ENCODE measurements around the gene KYAT1. TPM values are rescaled to one million over a fixed set of nuclear protein-coding genes. Genes with fewer than 3 reads are reported as not detected.
A peak's percentile ranks its signal among the peaks of the same experiment; 100 is the strongest.

The KYAT1 gene
- total and polyA plus RNA-seq, 2 donors from 2014 or later = 5.1 to 17.0 TPM

DNA sequence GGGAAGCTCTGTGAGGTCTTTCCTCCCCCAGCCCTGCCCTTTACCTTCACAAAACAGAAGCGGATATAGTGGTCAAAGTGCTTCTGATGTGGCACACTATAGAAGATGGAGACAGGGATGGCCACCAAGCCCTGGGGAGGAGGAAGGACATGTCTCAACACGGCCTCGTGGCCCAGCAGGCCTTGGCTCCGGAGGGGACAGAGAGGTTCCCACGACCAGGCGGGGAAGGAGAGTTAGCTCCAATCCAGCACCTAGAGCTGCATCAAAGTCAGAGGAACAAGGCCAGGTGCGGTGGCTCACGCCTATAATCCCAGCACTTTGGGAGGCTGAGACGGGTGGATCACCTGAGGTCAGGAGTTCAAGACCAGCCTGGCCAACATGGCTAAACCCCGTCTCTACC lies 48.1 kb downstream of the KYAT1 start:
- Histone ChIP-seq H3K27ac (ENCODE audit: low read depth in 2 of 2, low read length in 2 of 2) (no peak overlapping the region), H3K36me3 (ENCODE audit: control insufficient read depth in 2 of 3, insufficient read depth in 3 of 3, low read length in 3 of 3) (peaks cover 0 to 4% (median 0%) of the 10 kb centered on the region in 3 donors), H3K4me1 (ENCODE audit: control insufficient read depth in 2 of 3, insufficient read depth in 2 of 3, low read depth in 1 of 3, low read length in 3 of 3) (peaks cover 0 to 7% (median 3%) of the 10 kb centered on the region in 3 donors), H3K4me3 (ENCODE audit: low read length in 3 of 3) (no peak overlapping the region), H3K9me3 (ENCODE audit: control insufficient read depth in 2 of 3, insufficient read depth in 1 of 3, low read length in 3 of 3) (no peaks in the 10 kb centered on the region), H3K27me3 (ENCODE audit: control insufficient read depth, insufficient read depth, low read length) (no peaks in the 10 kb centered on the region), H3K9ac (ENCODE audit: low read length in 3 of 3) (no peak overlapping the region)
- TF ChIP-seq, protein P1, sequence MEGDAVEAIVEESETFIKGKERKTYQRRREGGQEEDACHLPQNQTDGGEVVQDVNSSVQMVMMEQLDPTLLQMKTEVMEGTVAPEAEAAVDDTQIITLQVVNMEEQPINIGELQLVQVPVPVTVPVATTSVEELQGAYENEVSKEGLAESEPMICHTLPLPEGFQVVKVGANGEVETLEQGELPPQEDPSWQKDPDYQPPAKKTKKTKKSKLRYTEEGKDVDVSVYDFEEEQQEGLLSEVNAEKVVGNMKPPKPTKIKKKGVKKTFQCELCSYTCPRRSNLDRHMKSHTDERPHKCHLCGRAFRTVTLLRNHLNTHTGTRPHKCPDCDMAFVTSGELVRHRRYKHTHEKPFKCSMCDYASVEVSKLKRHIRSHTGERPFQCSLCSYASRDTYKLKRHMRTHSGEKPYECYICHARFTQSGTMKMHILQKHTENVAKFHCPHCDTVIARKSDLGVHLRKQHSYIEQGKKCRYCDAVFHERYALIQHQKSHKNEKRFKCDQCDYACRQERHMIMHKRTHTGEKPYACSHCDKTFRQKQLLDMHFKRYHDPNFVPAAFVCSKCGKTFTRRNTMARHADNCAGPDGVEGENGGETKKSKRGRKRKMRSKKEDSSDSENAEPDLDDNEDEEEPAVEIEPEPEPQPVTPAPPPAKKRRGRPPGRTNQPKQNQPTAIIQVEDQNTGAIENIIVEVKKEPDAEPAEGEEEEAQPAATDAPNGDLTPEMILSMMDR (IDR thresholded peaks at IDR 0.05; ENCODE audit: borderline replicate concordance, extremely low read depth, insufficient read depth) = no peak
- intact Hi-C loops (cut with DNase I) = no loop called here
- FAIRE-seq (no peak), DNase-seq (peak in 1 of 5 donors; percentile 46)

DNA sequence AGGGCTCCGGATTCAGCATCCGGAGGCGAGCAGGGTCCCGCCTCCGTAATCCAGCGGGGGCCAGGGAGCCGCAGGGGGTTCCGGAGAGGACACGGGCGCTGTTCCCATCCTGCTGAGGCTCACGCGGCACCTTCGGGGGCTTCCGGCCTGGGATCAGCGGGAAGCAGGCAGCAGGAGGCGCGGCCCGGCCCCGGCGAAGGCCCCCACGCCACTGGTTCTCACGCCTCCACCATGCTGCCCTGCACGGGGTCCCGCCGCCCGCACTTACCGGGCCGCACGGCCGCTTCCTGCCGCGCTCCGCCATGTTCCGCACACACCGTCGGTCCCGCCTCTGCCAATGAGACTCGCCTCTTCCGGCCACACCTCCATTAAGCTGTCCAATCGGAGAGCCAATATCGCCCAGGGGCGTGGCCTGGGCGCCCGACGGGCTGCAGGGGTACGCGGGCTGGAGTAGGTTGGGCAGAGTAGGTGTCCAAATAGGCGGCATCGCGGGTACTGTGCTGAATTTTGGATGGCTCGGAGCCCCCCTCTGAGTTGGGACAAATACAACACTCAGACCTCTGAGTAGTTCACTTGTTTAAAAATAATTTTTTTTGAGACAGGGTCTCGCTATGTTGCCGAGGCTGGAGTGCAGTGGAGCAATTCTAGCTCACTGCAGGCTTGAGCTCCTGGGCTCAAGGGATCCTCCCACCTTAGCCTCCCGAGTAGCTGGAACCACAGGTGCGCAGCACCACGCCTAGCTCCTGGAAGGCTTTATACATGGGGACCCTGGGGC lies 52.1 kb downstream of the KYAT1 start, which contains the start of gene SPOUT1:
TSS of gene SPOUT1 (minus strand) at position 318 of the 775 bp plus-strand sequence. CDS start at position 304, 14 bp downstream.
- intact Hi-C loops (cut with DNase I) = no loop called here
- peak within 1 kb of the TSS; percentile 69 to 85 (median 76) for H3K4me3 ChIP-seq (ENCODE audit: low read length in 3 of 3)
- DNase-seq (peak; percentile 95 to 97 (median 97)), FAIRE-seq (no peak)
- peaks cover 0 to 25% (median 8%) of the 10 kb centered on the region in 3 donors for H3K36me3 ChIP-seq (ENCODE audit: control insufficient read depth in 2 of 3, insufficient read depth in 3 of 3, low read length in 3 of 3)
- TF ChIP-seq, protein P1 (IDR thresholded peaks at IDR 0.05; ENCODE audit: borderline replicate concordance, extremely low read depth, insufficient read depth) = no peak
- H3K27ac ChIP-seq (ENCODE audit: low read depth in 2 of 2, low read length in 2 of 2) = peak within 1 kb of the TSS; percentile 8 to 51
- H3K9ac ChIP-seq (ENCODE audit: low read length in 3 of 3) = peak within 1 kb of the TSS; percentile 23 to 72 (median 65)
- H3K4me1 ChIP-seq (ENCODE audit: control insufficient read depth in 2 of 3, insufficient read depth in 2 of 3, low read depth in 1 of 3, low read length in 3 of 3) = peaks cover 0 to 7% (median 6%) of the 10 kb centered on the region in 3 donors
- H3K9me3 ChIP-seq (ENCODE audit: control insufficient read depth in 2 of 3, insufficient read depth in 1 of 3, low read length in 3 of 3) = no peaks in the 10 kb centered on the region
- H3K27me3 ChIP-seq (ENCODE audit: control insufficient read depth, insufficient read depth, low read length) = no peaks in the 10 kb centered on the region

DNA sequence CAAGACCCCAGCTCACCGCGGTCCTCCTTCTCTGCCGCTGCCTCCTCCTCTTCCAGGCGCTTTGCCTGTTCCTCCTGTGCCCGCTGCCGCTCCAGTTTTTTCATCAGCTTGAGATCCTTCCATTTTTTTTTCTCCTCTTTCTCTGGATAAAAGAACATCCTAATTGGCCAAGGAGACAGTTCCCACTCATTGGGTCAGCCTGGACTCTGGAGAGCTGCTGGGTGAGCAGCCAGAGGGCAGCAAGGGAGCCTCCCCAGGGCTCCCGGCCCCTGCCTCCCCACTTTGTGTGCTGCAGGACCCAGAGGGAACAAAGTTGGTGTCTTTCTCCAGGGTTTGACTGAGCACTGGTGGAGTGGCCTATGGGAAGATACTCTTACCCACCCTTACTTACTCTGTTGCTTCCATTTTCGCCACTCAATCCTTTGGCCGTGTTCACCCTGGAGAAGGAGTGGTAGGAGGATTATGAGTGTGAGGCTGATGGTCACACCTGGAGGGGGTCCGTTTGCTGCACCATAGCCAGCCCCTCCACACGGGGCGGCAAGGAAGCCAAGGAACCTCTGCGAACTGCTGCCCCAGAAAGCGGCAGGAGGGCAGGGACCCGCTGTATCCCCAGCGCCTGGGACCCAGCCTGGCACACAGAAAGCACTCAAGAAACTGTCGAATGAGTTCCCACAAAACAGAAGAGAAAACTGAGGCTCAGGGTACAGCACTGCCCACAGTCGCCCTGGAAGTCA lies 52.9 kb downstream of the KYAT1 start:
- H3K27ac ChIP-seq (ENCODE audit: low read depth in 2 of 2, low read length in 2 of 2) = no peak overlapping the region
- H3K36me3 ChIP-seq (ENCODE audit: control insufficient read depth in 2 of 3, insufficient read depth in 3 of 3, low read length in 3 of 3) = peaks cover 0 to 30% (median 10%) of the 10 kb centered on the region in 3 donors
- intact Hi-C loops (cut with DNase I) = no loop called here
- DNase-seq (no peak), FAIRE-seq (no peak)
- no peaks in the 10 kb centered on the region for H3K9me3 ChIP-seq (ENCODE audit: control insufficient read depth in 2 of 3, insufficient read depth in 1 of 3, low read length in 3 of 3)
- H3K4me3 ChIP-seq (ENCODE audit: low read length in 3 of 3) = peak overlapping the region; percentile 69 to 85 (median 76)
- peak overlapping the region; percentile 23 to 72 (median 65) for H3K9ac ChIP-seq (ENCODE audit: low read length in 3 of 3)
- H3K27me3 ChIP-seq (ENCODE audit: control insufficient read depth, insufficient read depth, low read length) = no peaks in the 10 kb centered on the region
- peaks cover 0 to 7% (median 6%) of the 10 kb centered on the region in 3 donors for H3K4me1 ChIP-seq (ENCODE audit: control insufficient read depth in 2 of 3, insufficient read depth in 2 of 3, low read depth in 1 of 3, low read length in 3 of 3)
- TF ChIP-seq, protein P1 (IDR thresholded peaks at IDR 0.05; ENCODE audit: borderline replicate concordance, extremely low read depth, insufficient read depth) = no peak
